ENCODE results near the gene TRIM69.
"Not testable (repeated sequence)": the region's sequence is repeated elsewhere in the genome, so short reads cannot be mapped to it uniquely, and the experiment has no call there.

The TRIM69 gene

DNA sequence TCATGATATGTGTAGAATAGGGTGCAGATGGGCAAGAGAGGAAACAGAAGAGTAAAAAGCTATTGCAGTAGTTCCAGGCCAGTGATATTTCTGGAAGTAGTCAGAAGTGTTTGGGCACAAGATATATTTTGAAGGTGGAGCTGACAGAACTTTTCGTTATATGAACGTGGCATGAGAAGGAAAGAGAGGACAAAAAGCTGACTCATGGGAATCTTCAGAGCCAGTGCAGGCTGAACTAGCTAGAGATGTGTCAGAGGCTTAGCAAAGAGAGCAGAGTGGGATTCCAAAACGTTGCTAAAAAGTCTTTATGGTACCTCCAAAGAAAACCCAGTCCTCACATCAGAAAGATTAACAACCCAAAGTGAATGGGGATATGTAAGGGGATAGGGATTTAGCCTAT is 28.7 kb downstream of the TRIM69 start:
- Histone ChIP-seq H3K36me3 (ENCODE audit: control insufficient read depth, insufficient read depth, low read length) (no peaks in the 10 kb centered on the region), H3K27ac (ENCODE audit: low read depth, low read length) (no peak overlapping the region), H3K27me3 (ENCODE audit: control insufficient read depth, insufficient read depth, low read length) (no peaks in the 10 kb centered on the region), H3K9me3 (ENCODE audit: control insufficient read depth, insufficient read depth, low read length) (no peaks in the 10 kb centered on the region), H3K9ac (ENCODE audit: low read depth, low read length) (no peak overlapping the region), H3K4me1 (ENCODE audit: control insufficient read depth, insufficient read depth, low read length) (no peaks in the 10 kb centered on the region), H3K4me3 (ENCODE audit: low read depth, low read length) (no peak overlapping the region)

GRCh38 chr15:44769521-44769920 is 33.2 kb downstream of the TRIM69 start:
- no peaks in the 10 kb centered on the region for H3K4me1 ChIP-seq (ENCODE audit: control insufficient read depth, insufficient read depth, low read length)

DNA sequence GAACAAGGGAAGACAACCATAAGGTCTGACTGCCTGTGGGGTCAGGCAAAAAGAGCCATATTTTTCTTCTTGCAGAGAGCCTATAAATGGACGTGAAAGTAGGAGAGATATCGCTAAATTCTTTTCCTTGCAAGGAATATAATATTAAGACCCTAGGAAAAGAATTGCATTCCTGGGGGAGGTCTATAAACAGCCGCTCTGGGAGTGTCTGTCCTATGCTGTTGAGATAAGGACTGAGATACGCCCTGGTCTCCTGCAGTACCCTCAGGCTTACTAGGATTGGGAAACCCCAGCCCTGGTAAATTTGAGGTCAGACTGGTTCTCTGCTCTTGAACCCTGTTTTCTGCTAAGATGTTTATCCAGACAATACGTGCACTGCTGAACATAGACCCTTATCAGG is 34.4 kb downstream of the TRIM69 start:
- H3K4me1 ChIP-seq (ENCODE audit: control insufficient read depth, insufficient read depth, low read length); H3K4me3 ChIP-seq (ENCODE audit: low read depth, low read length); H3K9ac ChIP-seq (ENCODE audit: low read depth, low read length); H3K36me3 ChIP-seq (ENCODE audit: control insufficient read depth, insufficient read depth, low read length); H3K27ac ChIP-seq (ENCODE audit: low read depth, low read length); H3K9me3 ChIP-seq (ENCODE audit: control insufficient read depth, insufficient read depth, low read length); H3K27me3 ChIP-seq (ENCODE audit: control insufficient read depth, insufficient read depth, low read length): not testable (repeated sequence)

More at GRCh38 chr15:44769521-44769920, 33.2 kb downstream of the TRIM69 start:
- Histone ChIP-seq H3K36me3 (ENCODE audit: control insufficient read depth, insufficient read depth, low read length) (no peaks in the 10 kb centered on the region), H3K9ac (ENCODE audit: low read depth, low read length) (no peak overlapping the region), H3K9me3 (ENCODE audit: control insufficient read depth, insufficient read depth, low read length) (peaks cover 4% of the 10 kb centered on the region; the same call in 1 of the 2 replicates), H3K27ac (ENCODE audit: low read depth, low read length) (no peak overlapping the region), H3K4me3 (ENCODE audit: low read depth, low read length) (no peak overlapping the region), H3K27me3 (ENCODE audit: control insufficient read depth, insufficient read depth, low read length) (no peaks in the 10 kb centered on the region)

DNA sequence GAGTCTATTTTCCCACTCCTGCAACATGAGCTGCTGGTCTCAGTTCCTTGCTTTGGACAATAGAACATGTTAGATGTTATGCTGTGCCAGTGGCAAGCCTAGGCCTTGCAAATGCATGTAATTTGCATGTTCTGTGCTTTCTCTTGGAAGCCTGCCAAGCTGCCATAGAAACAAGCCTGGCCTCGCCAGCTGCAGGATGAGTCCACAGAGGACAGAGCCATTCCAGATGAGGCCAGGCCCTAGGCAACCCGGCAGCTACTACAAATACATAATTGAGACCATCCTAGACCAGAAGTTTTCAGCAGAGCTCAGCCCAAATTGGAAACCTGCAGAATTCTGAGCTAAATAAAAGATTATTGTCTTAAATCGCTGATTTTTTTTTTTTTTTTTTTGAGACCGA is 39.6 kb downstream of the TRIM69 start:
- peaks cover 4% of the 10 kb centered on the region; the same call in 1 of the 2 replicates for H3K9me3 ChIP-seq (ENCODE audit: control insufficient read depth, insufficient read depth, low read length)
- no peaks in the 10 kb centered on the region for H3K27me3 ChIP-seq (ENCODE audit: control insufficient read depth, insufficient read depth, low read length)
- no peak overlapping the region for H3K9ac ChIP-seq (ENCODE audit: low read depth, low read length)
- H3K4me3 ChIP-seq (ENCODE audit: low read depth, low read length) = no peak overlapping the region
- 0 out of 2 replicates have a peak, but pooled peaks cover 7% of the 10 kb centered on the region for H3K4me1 ChIP-seq (ENCODE audit: control insufficient read depth, insufficient read depth, low read length)
- H3K27ac ChIP-seq (ENCODE audit: low read depth, low read length) = no peak overlapping the region
- H3K36me3 ChIP-seq (ENCODE audit: control insufficient read depth, insufficient read depth, low read length) = no peaks in the 10 kb centered on the region

GRCh38 chr15:44779761-44780160 is 43.4 kb downstream of the TRIM69 start:
- Histone ChIP-seq H3K9me3 (ENCODE audit: control insufficient read depth, insufficient read depth, low read length) (no peaks in the 10 kb centered on the region), H3K27ac (ENCODE audit: low read depth, low read length) (no peak overlapping the region), H3K36me3 (ENCODE audit: control insufficient read depth, insufficient read depth, low read length) (no peaks in the 10 kb centered on the region), H3K4me3 (ENCODE audit: low read depth, low read length) (no peak overlapping the region), H3K4me1 (ENCODE audit: control insufficient read depth, insufficient read depth, low read length) (peaks cover 10% of the 10 kb centered on the region; the same call in 1 of the 2 replicates), H3K27me3 (ENCODE audit: control insufficient read depth, insufficient read depth, low read length) (no peaks in the 10 kb centered on the region), H3K9ac (ENCODE audit: low read depth, low read length) (no peak overlapping the region)

DNA sequence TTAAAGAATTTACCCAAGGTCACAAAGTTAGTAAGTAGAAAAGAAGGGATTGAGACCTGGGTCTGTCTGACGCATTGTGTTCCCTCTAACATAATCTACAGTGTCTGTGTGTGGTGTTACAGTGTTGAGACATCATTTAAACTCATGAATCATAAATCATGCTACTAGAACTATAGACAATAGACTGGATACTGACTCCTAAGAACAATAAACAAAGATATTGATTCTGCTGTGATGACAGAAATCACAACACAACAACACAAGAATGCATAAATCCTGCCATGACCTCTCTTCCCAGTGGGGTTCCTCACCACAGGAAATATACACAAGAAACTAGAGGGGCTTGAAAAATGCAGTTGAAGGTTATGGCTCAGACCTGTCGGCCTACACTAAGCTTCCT is 44.3 kb downstream of the TRIM69 start:
- Histone ChIP-seq H3K4me1 (ENCODE audit: control insufficient read depth, insufficient read depth, low read length) (peaks cover 10% of the 10 kb centered on the region; the same call in 1 of the 2 replicates), H3K9ac (ENCODE audit: low read depth, low read length) (no peak overlapping the region), H3K9me3 (ENCODE audit: control insufficient read depth, insufficient read depth, low read length) (no peaks in the 10 kb centered on the region), H3K27me3 (ENCODE audit: control insufficient read depth, insufficient read depth, low read length) (no peaks in the 10 kb centered on the region), H3K4me3 (ENCODE audit: low read depth, low read length) (no peak overlapping the region), H3K36me3 (ENCODE audit: control insufficient read depth, insufficient read depth, low read length) (no peaks in the 10 kb centered on the region), H3K27ac (ENCODE audit: low read depth, low read length) (no peak overlapping the region)

- Histone ChIP-seq H3K36me3 (ENCODE audit: control insufficient read depth, insufficient read depth, low read length) (no peaks in the 10 kb centered on the region), H3K9me3 (ENCODE audit: control insufficient read depth, insufficient read depth, low read length) (no peaks in the 10 kb centered on the region), H3K9ac (ENCODE audit: low read depth, low read length) (no peak overlapping the region), H3K4me1 (ENCODE audit: control insufficient read depth, insufficient read depth, low read length) (peaks cover 10% of the 10 kb centered on the region; the same call in 1 of the 2 replicates), H3K27me3 (ENCODE audit: control insufficient read depth, insufficient read depth, low read length) (no peaks in the 10 kb centered on the region), H3K27ac (ENCODE audit: low read depth, low read length) (no peak overlapping the region), H3K4me3 (ENCODE audit: low read depth, low read length) (no peak overlapping the region)
Observed at GRCh38 chr15:44781128-44781810, 44.9 kb downstream of the TRIM69 start.

DNA sequence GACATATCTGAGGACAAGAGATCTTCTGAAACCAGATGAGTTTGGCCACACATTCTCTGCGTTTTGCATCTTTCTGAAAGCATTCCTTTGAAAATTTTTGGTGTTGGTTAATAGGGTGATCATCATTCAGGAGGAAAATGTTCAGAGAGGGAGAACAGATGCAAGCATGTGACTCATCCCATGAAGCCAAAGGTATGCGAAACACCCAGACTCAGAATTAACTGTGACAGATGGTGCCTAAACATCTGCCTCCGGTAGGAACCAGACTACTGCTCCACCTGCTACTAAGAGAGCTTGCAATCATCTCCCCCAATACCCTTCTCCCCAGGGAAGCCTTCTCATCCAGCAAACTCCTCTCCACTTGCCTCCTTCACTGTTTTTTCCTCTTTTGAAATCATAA is 46.2 kb downstream of the TRIM69 start:
- Histone ChIP-seq H3K4me3 (ENCODE audit: low read depth, low read length) (no peak overlapping the region), H3K9me3 (ENCODE audit: control insufficient read depth, insufficient read depth, low read length) (no peaks in the 10 kb centered on the region), H3K9ac (ENCODE audit: low read depth, low read length) (no peak overlapping the region), H3K36me3 (ENCODE audit: control insufficient read depth, insufficient read depth, low read length) (no peaks in the 10 kb centered on the region), H3K27ac (ENCODE audit: low read depth, low read length) (no peak overlapping the region), H3K4me1 (ENCODE audit: control insufficient read depth, insufficient read depth, low read length) (peaks cover 10% of the 10 kb centered on the region; the same call in 1 of the 2 replicates), H3K27me3 (ENCODE audit: control insufficient read depth, insufficient read depth, low read length) (no peaks in the 10 kb centered on the region)

GRCh38 chr15:44784918-44785274 is 48.6 kb downstream of the TRIM69 start:
- H3K4me1 ChIP-seq (ENCODE audit: control insufficient read depth, insufficient read depth, low read length); H3K9me3 ChIP-seq (ENCODE audit: control insufficient read depth, insufficient read depth, low read length); H3K27me3 ChIP-seq (ENCODE audit: control insufficient read depth, insufficient read depth, low read length); H3K9ac ChIP-seq (ENCODE audit: low read depth, low read length); H3K4me3 ChIP-seq (ENCODE audit: low read depth, low read length); H3K27ac ChIP-seq (ENCODE audit: low read depth, low read length); H3K36me3 ChIP-seq (ENCODE audit: control insufficient read depth, insufficient read depth, low read length): not testable (repeated sequence)

DNA sequence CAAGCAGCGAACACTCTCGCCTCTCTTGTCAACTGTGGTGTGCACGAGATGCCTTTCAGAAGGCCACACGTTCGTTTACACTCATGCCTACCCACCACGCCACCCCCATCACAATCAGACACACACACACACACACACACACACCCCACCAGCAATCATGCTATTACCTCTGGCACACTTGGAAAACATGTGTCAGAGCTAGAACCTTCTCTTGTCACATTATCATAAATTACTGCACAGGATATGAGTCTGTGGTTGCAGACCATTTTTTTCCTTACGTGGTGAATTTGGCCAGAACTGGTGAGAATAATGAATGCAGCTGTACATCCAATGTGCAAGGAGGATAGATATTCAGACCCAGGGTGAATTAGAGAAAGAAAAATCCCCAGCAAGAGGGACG is 52.4 kb downstream of the TRIM69 start:
- Histone ChIP-seq H3K4me3 (ENCODE audit: low read depth, low read length) (no peak overlapping the region), H3K27me3 (ENCODE audit: control insufficient read depth, insufficient read depth, low read length) (no peaks in the 10 kb centered on the region), H3K27ac (ENCODE audit: low read depth, low read length) (no peak overlapping the region), H3K4me1 (ENCODE audit: control insufficient read depth, insufficient read depth, low read length) (peaks cover 3% of the 10 kb centered on the region; the same call in 1 of the 2 replicates), H3K9me3 (ENCODE audit: control insufficient read depth, insufficient read depth, low read length) (no peaks in the 10 kb centered on the region), H3K36me3 (ENCODE audit: control insufficient read depth, insufficient read depth, low read length) (no peaks in the 10 kb centered on the region), H3K9ac (ENCODE audit: low read depth, low read length) (no peak overlapping the region)

DNA sequence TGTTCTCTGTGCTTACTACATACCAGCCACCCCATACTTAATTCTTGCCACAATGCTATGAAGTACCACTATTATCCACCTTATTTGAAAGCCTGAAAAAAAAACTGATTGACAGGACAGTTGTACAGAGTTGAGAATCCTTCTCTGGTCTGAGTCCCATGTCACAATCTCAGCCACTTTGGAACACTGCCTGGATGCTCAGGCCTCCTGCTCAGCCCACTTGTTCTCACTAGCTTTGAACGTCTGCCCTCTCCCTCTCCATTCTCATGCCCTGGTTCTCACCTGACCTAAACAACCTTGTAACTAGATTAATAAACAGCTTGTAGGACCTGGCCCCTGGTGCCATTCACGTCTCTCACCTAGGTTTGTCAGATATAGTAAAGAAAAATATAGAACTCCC is 53.9 kb downstream of the TRIM69 start:
- no peaks in the 10 kb centered on the region for H3K9me3 ChIP-seq (ENCODE audit: control insufficient read depth, insufficient read depth, low read length)
- H3K27me3 ChIP-seq (ENCODE audit: control insufficient read depth, insufficient read depth, low read length) = no peaks in the 10 kb centered on the region
- no peak overlapping the region for H3K27ac ChIP-seq (ENCODE audit: low read depth, low read length)
- H3K36me3 ChIP-seq (ENCODE audit: control insufficient read depth, insufficient read depth, low read length) = no peaks in the 10 kb centered on the region
- H3K9ac ChIP-seq (ENCODE audit: low read depth, low read length) = no peak overlapping the region
- no peaks in the 10 kb centered on the region for H3K4me1 ChIP-seq (ENCODE audit: control insufficient read depth, insufficient read depth, low read length)
- no peak overlapping the region for H3K4me3 ChIP-seq (ENCODE audit: low read depth, low read length)
